ENCODE results near the gene CNST.
"Not testable (repeated sequence)": the region's sequence is repeated elsewhere in the genome, so short reads cannot be mapped to it uniquely, and the experiment has no call there.

The CNST gene

GRCh38 chr1:246683521-246683920 is 117.3 kb downstream of the CNST start:
- peaks cover 11% of the 10 kb centered on the region for H3K9me3 ChIP-seq (ENCODE audit: severe bottlenecking)
- no peak for DNase-seq
- H3K36me3 ChIP-seq: no peaks in the 10 kb centered on the region
- H3K27me3 ChIP-seq (ENCODE audit: insufficient read depth, low read depth, severe bottlenecking): no peaks in the 10 kb centered on the region
- no peak for TF ChIP-seq CTCF (IDR thresholded peaks at IDR 0.05; ENCODE audit: low read depth, low read length)
- H3K4me3 ChIP-seq (ENCODE audit: low read depth, low read length): no peak overlapping the region
- H3K27ac ChIP-seq: peak overlapping the region; percentile 97; the same call in 1 of the 2 replicates

DNA sequence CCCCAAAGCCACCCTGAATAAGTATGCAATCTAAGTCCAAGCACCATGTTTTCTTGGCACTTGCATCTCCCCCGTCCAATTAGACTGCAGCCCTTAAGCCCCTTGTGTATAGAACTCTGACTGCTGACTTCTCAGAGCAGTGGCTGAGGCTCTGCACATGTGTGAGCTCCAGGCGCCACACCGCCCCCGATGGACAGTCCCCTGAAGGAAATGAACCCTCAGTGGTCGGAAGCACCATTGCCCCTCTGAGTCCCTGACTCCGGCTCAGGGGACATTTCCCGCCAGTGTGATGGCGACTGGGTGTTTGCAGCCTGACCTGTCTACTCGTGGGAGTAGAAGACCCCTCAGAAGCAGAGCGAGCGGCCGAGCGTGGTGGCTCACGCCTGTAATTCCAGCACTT is 120.7 kb downstream of the CNST start:
- Histone ChIP-seq H3K4me3 (ENCODE audit: low read depth, low read length) (no peak overlapping the region), H3K36me3 (no peaks in the 10 kb centered on the region), H3K9me3 (ENCODE audit: severe bottlenecking) (peaks cover 11% of the 10 kb centered on the region), H3K27me3 (ENCODE audit: insufficient read depth, low read depth, severe bottlenecking) (no peaks in the 10 kb centered on the region), H3K27ac (no peak overlapping the region)
- peak; percentile 55 for DNase-seq
- TF ChIP-seq CTCF (IDR thresholded peaks at IDR 0.05; ENCODE audit: low read depth, low read length): peak; percentile 45

DNA sequence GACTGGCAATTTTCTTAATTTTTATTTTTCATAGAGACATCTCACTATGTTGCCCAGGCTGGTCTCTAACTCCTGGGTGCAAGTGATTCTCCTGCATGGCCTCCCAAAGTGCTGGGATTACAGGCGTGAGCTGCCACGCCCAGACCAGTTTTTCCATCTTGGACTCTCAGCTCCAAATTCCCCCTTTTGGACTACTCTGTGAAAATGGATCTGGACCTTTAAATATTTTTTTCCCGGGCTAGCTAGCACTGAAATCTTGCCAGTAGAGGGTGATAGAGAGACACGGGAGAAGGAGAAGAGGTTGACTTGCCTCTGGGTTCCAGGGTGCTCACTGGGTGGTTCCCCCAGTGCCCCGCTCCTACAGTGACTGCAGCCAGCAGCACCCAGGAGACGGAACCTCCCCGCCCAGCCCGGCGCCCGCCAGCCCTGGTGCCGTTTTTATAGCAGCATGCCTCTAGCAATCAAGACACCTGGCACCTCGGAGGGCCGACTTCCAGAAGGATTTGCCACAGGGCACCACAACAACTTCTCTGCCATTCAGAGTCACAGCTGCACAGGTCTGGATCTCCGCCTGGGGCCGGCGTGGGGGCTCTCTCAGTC is 123.3 kb downstream of the CNST start:
- H3K9me3 ChIP-seq (ENCODE audit: severe bottlenecking): peaks cover 10% of the 10 kb centered on the region
- no peaks in the 10 kb centered on the region for H3K27me3 ChIP-seq (ENCODE audit: insufficient read depth, low read depth, severe bottlenecking)
- H3K27ac ChIP-seq: peak overlapping the region; percentile 11; the same call in 1 of the 2 replicates
- DNase-seq: peak; percentile 74
- no peak overlapping the region for H3K4me3 ChIP-seq (ENCODE audit: low read depth, low read length)
- H3K36me3 ChIP-seq: no peaks in the 10 kb centered on the region
- peak; percentile 88 for TF ChIP-seq CTCF (IDR thresholded peaks at IDR 0.05; ENCODE audit: low read depth, low read length)

- no peaks in the 10 kb centered on the region for H3K36me3 ChIP-seq
- peaks cover 14% of the 10 kb centered on the region for H3K9me3 ChIP-seq (ENCODE audit: severe bottlenecking)
- TF ChIP-seq CTCF (IDR thresholded peaks at IDR 0.05; ENCODE audit: low read depth, low read length): no peak
- H3K27me3 ChIP-seq (ENCODE audit: insufficient read depth, low read depth, severe bottlenecking): no peaks in the 10 kb centered on the region
- DNase-seq: no peak
- H3K4me3 ChIP-seq (ENCODE audit: low read depth, low read length): no peak overlapping the region
- H3K27ac ChIP-seq: peak overlapping the region; percentile 11; the same call in 1 of the 2 replicates
Observed at GRCh38 chr1:246690100-246690499, 123.8 kb downstream of the CNST start.

- H3K9me3 ChIP-seq (ENCODE audit: severe bottlenecking): peaks cover 19% of the 10 kb centered on the region
- no peaks in the 10 kb centered on the region for H3K27me3 ChIP-seq (ENCODE audit: insufficient read depth, low read depth, severe bottlenecking)
- no peak for DNase-seq
- H3K4me3 ChIP-seq (ENCODE audit: low read depth, low read length): no peak overlapping the region
- H3K36me3 ChIP-seq: no peaks in the 10 kb centered on the region
- no peak for TF ChIP-seq CTCF (IDR thresholded peaks at IDR 0.05; ENCODE audit: low read depth, low read length)
- H3K27ac ChIP-seq: no peak overlapping the region
Observed at GRCh38 chr1:246691622-246692495, 125.6 kb downstream of the CNST start.

DNA sequence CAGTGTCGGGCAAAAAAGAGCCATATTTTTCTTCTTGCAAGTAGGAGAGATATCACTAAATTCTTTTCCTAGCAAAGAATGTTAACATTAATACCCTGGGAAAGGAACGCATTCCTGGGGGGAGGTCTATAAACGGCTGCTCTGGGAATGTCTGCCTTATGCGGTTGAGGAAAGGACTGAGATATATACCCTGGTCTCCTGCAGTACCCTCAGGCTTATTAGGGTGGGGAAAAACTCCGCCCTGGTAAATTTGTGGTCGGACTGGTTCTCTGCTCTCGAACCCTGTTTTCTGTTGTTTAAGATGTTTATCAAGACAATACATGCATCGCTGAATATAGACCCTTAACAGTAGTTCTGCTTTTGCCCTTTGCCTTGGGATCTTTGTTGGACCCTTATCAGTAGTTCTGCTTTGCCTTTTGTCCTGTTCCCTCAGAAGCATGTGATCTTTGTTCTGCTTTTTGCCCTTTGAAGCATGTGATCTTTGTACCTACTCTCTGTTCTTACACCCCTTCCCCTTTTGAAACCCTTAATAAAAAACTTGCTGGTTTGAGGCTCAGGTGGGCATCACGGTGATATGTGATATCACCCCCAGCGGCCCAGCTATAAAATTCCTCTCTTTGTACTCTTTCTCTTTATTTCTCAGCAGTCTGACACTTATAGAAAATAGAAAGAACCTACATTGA is 128.1 kb downstream of the CNST start:
- not testable (repeated sequence) for H3K27me3 ChIP-seq (ENCODE audit: insufficient read depth, low read depth, severe bottlenecking); H3K27ac ChIP-seq; H3K36me3 ChIP-seq; DNase-seq; H3K4me3 ChIP-seq (ENCODE audit: low read depth, low read length)
- H3K9me3 ChIP-seq (ENCODE audit: severe bottlenecking): peaks cover 19% of the 10 kb centered on the region
